Measurements from ENCODE around the gene PAPOLA. TPM values are rescaled to one million over a fixed set of nuclear protein-coding genes. Genes with fewer than 3 reads are reported as not detected.

PAPOLA gene
- 118 and 122 TPM in 2 replicates for total RNA-seq

DNA sequence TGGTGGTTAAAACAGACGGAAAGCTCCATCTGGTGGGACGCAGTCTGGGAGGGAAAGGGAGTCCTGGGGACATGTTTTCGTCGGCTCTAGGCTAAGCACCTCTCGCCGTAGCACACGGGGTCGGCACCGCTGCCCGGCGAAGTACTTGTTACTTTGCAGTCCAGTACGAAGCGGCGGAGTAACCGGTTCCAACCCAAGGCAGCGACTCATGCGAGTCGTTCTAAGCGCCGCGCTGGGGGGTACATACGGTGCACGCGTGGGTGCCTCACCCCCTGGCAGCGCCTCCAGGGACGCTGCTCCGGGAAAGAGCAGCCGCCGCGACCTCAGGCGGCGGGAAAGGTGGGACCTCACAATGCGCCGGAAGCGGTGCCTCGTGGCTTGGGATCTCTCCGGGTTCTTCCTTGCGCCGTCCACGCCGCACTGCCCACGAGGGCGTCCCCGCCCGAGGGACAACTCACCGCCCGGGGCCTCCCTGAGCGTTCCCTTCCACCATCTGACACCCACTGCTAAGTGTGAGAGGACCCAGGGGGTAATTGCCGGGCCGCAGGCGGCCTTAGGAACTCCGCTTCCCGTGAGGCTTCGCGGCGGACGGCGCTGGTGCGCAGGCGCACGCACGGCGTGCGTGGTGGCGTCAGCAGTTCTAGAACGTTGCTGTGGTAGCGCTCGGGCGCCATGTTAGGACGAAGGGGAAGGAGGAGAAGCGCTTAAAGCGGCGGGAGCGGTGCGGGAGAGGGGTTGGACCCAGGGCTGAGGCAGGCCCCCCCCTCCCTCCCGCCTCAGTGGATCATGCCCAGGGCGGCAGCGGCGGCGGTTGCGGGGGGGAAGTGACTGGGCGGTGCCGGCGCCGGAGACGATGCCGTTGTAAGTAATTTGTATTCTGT lies at the start of gene PAPOLA:
Gene PAPOLA (plus strand): TSS at position 643 of the 881 bp plus-strand sequence. CDS start 211 bp downstream, at position 854.

Other genes with a start within 250 kb of the PAPOLA start
- 0.91 and 1.3 TPM in 2 replicates for gene BDKRB1, start 246.2 kb upstream of the PAPOLA start, total RNA-seq
- 27.4 and 30.2 TPM in 2 replicates for gene ATG2B, start 139.0 kb upstream of the PAPOLA start, total RNA-seq
- 18.4 and 22.0 TPM in 2 replicates for gene GSKIP, start 138.9 kb upstream of the PAPOLA start, total RNA-seq
- 0.20 and 0.23 TPM in 2 replicates for gene AK7, start 110.3 kb upstream of the PAPOLA start, total RNA-seq

All from smooth muscle cell of the pulmonary artery (primary cell).